Neural progenitor cell (in vitro differentiated cells): Measurements from ENCODE around the gene ME2. TPM values are rescaled to one million over a fixed set of nuclear protein-coding genes. Genes with fewer than 3 reads are reported as not detected.

Experiments used
- DNase-seq: peaks from one replicate; pipeline ENCODE4 v3.0.0-alpha.2; 2016; ENCODE audit warnings: low spot score
- H2AFZ ChIP-seq: fragments of 200-600 bp; sonication (generic); replicated peaks from 2 replicates; pipeline ENCODE4 v1.6.1; 2016; ENCODE audit warnings: antibody characterized with exemption
- H3F3A ChIP-seq: fragments of 200-600 bp; sonication (generic); 2 replicates; pipeline ENCODE4 v1.6.1; 2016; ENCODE audit warnings: antibody characterized with exemption, low read depth
- H3K27ac ChIP-seq: fragments of 200-600 bp; sonication (generic); 2 replicates; pipeline ENCODE4 v1.5.1; 2016; ENCODE audit warnings: mild to moderate bottlenecking
- H3K27me3 ChIP-seq: fragments of 200-600 bp; sonication (generic); 2 replicates; pipeline ENCODE4 v1.6.1; 2016; ENCODE audit warnings: mild to moderate bottlenecking, moderate library complexity
- H3K36me3 ChIP-seq: fragments of 200-600 bp; sonication (generic); 2 replicates; pipeline ENCODE4 v1.5.1; 2016
- H3K4me1 ChIP-seq: fragments of 200-600 bp; sonication (generic); 2 replicates; pipeline ENCODE4 v1.6.1; 2016; ENCODE audit warnings: mixed run types
- H3K4me2 ChIP-seq: fragments of 200-600 bp; sonication (generic); 2 replicates; pipeline ENCODE4 v1.6.1; 2016
- H3K4me3 ChIP-seq: fragments of 200-600 bp; sonication (generic); 2 replicates; pipeline ENCODE4 v1.5.1; 2016
- H3K79me2 ChIP-seq: fragments of 200-600 bp; sonication (generic); 2 replicates; pipeline ENCODE4 v1.6.1; 2016; ENCODE audit warnings: low read depth
- H3K9ac ChIP-seq: fragments of 200-600 bp; sonication (generic); 2 replicates; pipeline ENCODE4 v1.6.1; 2016
- H3K9me3 ChIP-seq: fragments of 200-600 bp; sonication (generic); 2 replicates; pipeline ENCODE4 v1.5.1; 2016; ENCODE audit warnings: low read depth
- H4K20me1 ChIP-seq: fragments of 200-600 bp; sonication (generic); 2 replicates; pipeline ENCODE4 v1.6.1; 2016; ENCODE audit warnings: low read depth
- H3K27ac Mint-ChIP-seq: 3 replicates; pipeline ENCODE4 v1.8.0; 2021; ENCODE audit warnings: mixed read lengths
- H3K27me3 Mint-ChIP-seq: 2 replicates; pipeline ENCODE4 v1.8.0; 2022; ENCODE audit warnings: low read depth, mild to moderate bottlenecking, inconsistent platforms, moderate library complexity, mixed read lengths; ENCODE audit not compliant: insufficient read depth
- H3K36me3 Mint-ChIP-seq: 3 replicates; pipeline ENCODE4 v1.8.0; 2021; ENCODE audit warnings: mixed read lengths
- H3K4me1 Mint-ChIP-seq: 3 replicates; pipeline ENCODE4 v1.8.0; 2021; ENCODE audit warnings: mixed read lengths
- H3K4me3 Mint-ChIP-seq: 3 replicates; pipeline ENCODE4 v1.8.0; 2021; ENCODE audit warnings: mild to moderate bottlenecking, moderate library complexity, mixed read lengths
- H3K9me3 Mint-ChIP-seq: 3 replicates; pipeline ENCODE4 v1.8.0; 2020; ENCODE audit warnings: mixed read lengths
- CTCF ChIP-seq: fragments of 200-600 bp; sonication (generic); IDR thresholded peaks from 2 replicates; pipeline ENCODE4 v1.5.1; 2017; ENCODE audit warnings: antibody characterized with exemption, mild to moderate bottlenecking
- EZH2 ChIP-seq: fragments of 200-600 bp; sonication (generic); IDR thresholded peaks from 2 replicates; pipeline ENCODE4 v1.6.1; 2017; ENCODE audit warnings: antibody characterized with exemption, mild to moderate bottlenecking, moderate library complexity
- EZH2phosphoT487 ChIP-seq: fragments of 200-600 bp; sonication (generic); IDR thresholded peaks from 2 replicates; pipeline ENCODE4 v1.6.1; 2017; ENCODE audit warnings: antibody characterized with exemption
- total RNA-seq: library from RNA; depleted of rRNA; stranded (reverse); fragments of >200 nt; gene quantifications from 2 replicates; pipeline ENCODE4 v1.2.3, GENCODE V29; 2015; ENCODE audit warnings: low replicate concordance

The ME2 gene
- total RNA-seq, 1 donor from 2014 or later: 129 TPM

GRCh38 chr18:50844960-50845359, 34.0 kb upstream of the ME2 start:
- Histone ChIP-seq H2AFZ (no peak overlapping the region), H3K27me3 (no peaks in the 10 kb centered on the region), H3K9ac (no peak overlapping the region), H3K4me2 (no peak overlapping the region), H3K79me2 (no peaks in the 10 kb centered on the region), H3K4me1 (no peaks in the 10 kb centered on the region), H3K9me3 (no peaks in the 10 kb centered on the region), H3K27ac (no peak overlapping the region), H3K36me3 (no peaks in the 10 kb centered on the region), H3K4me3 (no peak overlapping the region), H4K20me1 (no peaks in the 10 kb centered on the region), H3F3A (no peaks in the 10 kb centered on the region)
- Mint-ChIP-seq H3K9me3 (no peaks in the 10 kb centered on the region), H3K27me3 (peaks cover 2% of the 10 kb centered on the region), H3K4me1 (no peaks in the 10 kb centered on the region), H3K36me3 (no peaks in the 10 kb centered on the region), H3K4me3 (no peak overlapping the region), H3K27ac (no peak overlapping the region)
- TF ChIP-seq EZH2phosphoT487: no peak
- TF ChIP-seq CTCF: no peak
- no peak for TF ChIP-seq EZH2
- no peak for DNase-seq

- Histone ChIP-seq H3K4me3 (no peak overlapping the region), H3K9me3 (no peaks in the 10 kb centered on the region), H3F3A (no peaks in the 10 kb centered on the region), H3K9ac (no peak overlapping the region), H3K27ac (no peak overlapping the region), H3K4me1 (no peaks in the 10 kb centered on the region), H3K36me3 (no peaks in the 10 kb centered on the region), H3K79me2 (no peaks in the 10 kb centered on the region), H4K20me1 (no peaks in the 10 kb centered on the region), H3K4me2 (no peak overlapping the region), H2AFZ (no peak overlapping the region), H3K27me3 (no peaks in the 10 kb centered on the region)
- Mint-ChIP-seq H3K9me3 (no peaks in the 10 kb centered on the region), H3K4me3 (no peak overlapping the region), H3K27ac (no peak overlapping the region), H3K27me3 (no peaks in the 10 kb centered on the region), H3K4me1 (no peaks in the 10 kb centered on the region), H3K36me3 (no peaks in the 10 kb centered on the region)
- no peak for DNase-seq
- TF ChIP-seq EZH2: no peak
- no peak for TF ChIP-seq CTCF
- no peak for TF ChIP-seq EZH2phosphoT487
These were observed 31.7 kb upstream of the ME2 start for GRCh38 chr18:50847192-50847591.

- no peaks in the 10 kb centered on the region for H3K27me3 Mint-ChIP-seq
- no peaks in the 10 kb centered on the region for H4K20me1 ChIP-seq
- no peaks in the 10 kb centered on the region for H3K9me3 Mint-ChIP-seq
- no peak overlapping the region for H3K4me3 ChIP-seq
- no peaks in the 10 kb centered on the region for H3K36me3 ChIP-seq
- H3K27me3 ChIP-seq: no peaks in the 10 kb centered on the region
- H3K4me3 Mint-ChIP-seq: no peak overlapping the region
- H3K4me1 ChIP-seq: no peaks in the 10 kb centered on the region
- H2AFZ ChIP-seq: no peak overlapping the region
- H3K36me3 Mint-ChIP-seq: no peaks in the 10 kb centered on the region
- H3F3A ChIP-seq: no peaks in the 10 kb centered on the region
- no peak overlapping the region for H3K9ac ChIP-seq
- no peaks in the 10 kb centered on the region for H3K9me3 ChIP-seq
- no peak overlapping the region for H3K27ac Mint-ChIP-seq
- no peaks in the 10 kb centered on the region for H3K4me1 Mint-ChIP-seq
- no peak overlapping the region for H3K27ac ChIP-seq
- TF ChIP-seq EZH2 (no peak), CTCF (no peak), EZH2phosphoT487 (no peak)
- no peak for DNase-seq
- H3K79me2 ChIP-seq: no peaks in the 10 kb centered on the region
- H3K4me2 ChIP-seq: no peak overlapping the region
These were observed 30.8 kb upstream of the ME2 start for GRCh38 chr18:50848061-50848551.
